Lung (tissue), 12 donors: ENCODE results near the gene NPC1. TPM values are rescaled to one million over a fixed set of nuclear protein-coding genes. Genes with fewer than 3 reads are reported as not detected.

Experiments used
- ATAC-seq: fragments of 200-7000 bp; cut with Tn5 transposase; one replicate; pipeline ENCODE4 v1.9.1; 2020; ENCODE audit warnings: moderate number of reproducible peaks; ENCODE audit not compliant: insufficient read depth, low FRiP score
- DNase-seq, 3 donors: peaks; one replicate each; pipeline ENCODE4 v3.0.0-alpha.2; 2013 to 2017
- H3K27ac ChIP-seq, 2 donors: one replicate each; pipeline ENCODE4 v1.5.1; 2013; ENCODE audit warnings: mild to moderate bottlenecking in 2 of 2, moderate library complexity in 2 of 2, control low read depth in 1 of 2, inconsistent platforms in 1 of 2, low read depth in 1 of 2, low read length in 1 of 2
- H3K27me3 ChIP-seq, 3 donors: one replicate each; pipeline ENCODE4 v1.5.1; 2013; ENCODE audit warnings: low read length in 2 of 3; ENCODE audit not compliant: control insufficient read depth in 3 of 3, insufficient read depth in 3 of 3
- H3K36me3 ChIP-seq, 4 donors: one replicate each; pipeline ENCODE4 v1.5.1; 2013; ENCODE audit warnings: low read length in 4 of 4, mild to moderate bottlenecking in 1 of 4, moderate library complexity in 1 of 4; ENCODE audit not compliant: control insufficient read depth in 4 of 4, insufficient read depth in 4 of 4
- H3K4me1 ChIP-seq, 5 donors: one replicate each; pipeline ENCODE4 v1.5.1; 2013; ENCODE audit warnings: low read length in 5 of 5, mild to moderate bottlenecking in 2 of 5, moderate library complexity in 1 of 5; ENCODE audit not compliant: control insufficient read depth in 5 of 5, insufficient read depth in 5 of 5
- H3K4me3 ChIP-seq: one replicate; pipeline ENCODE4 v1.5.1; 2013; ENCODE audit warnings: mild to moderate bottlenecking, control low read depth, moderate library complexity
- H3K9ac ChIP-seq, 2 donors: one replicate each; pipeline ENCODE4 v1.5.1; 2013; ENCODE audit warnings: low read length in 2 of 2, control low read depth in 1 of 2; ENCODE audit not compliant: insufficient read depth in 1 of 2
- H3K9me3 ChIP-seq, 4 donors: one replicate each; pipeline ENCODE4 v1.5.1; 2013; ENCODE audit warnings: low read length in 3 of 4, mild to moderate bottlenecking in 1 of 4, moderate library complexity in 1 of 4; ENCODE audit not compliant: control insufficient read depth in 4 of 4, insufficient read depth in 3 of 4
- WGBS, 2 donors: extraction: QIAGEN DNeasy Blood & Tissue Kit; methylation state at CpG; one replicate each; pipeline ENCODE4 v1.1.7; 2013; 5-methylcytosine and 5-hydroxymethylcytosine counted together
- polyA plus RNA-seq, 2 donors: library from polyadenylated mRNA; stranded (reverse); fragments of 200-250 nt; gene quantifications; one replicate each; pipeline ENCODE4 v1.2.1, GENCODE V29; 2013
- total RNA-seq, 2 donors: library from RNA; depleted of rRNA in 1 of 2; stranded (reverse); fragments of >200 nt in 1 of 2; gene quantifications; one replicate each; pipeline ENCODE4 v1.2.1, GENCODE V29; 2014 to 2021
- TF ChIP-seq, protein P1 (sequence below): IDR thresholded peaks from 2 replicates; pipeline ENCODE4 v1.5.1; 2012; ENCODE audit warnings: mild to moderate bottlenecking; ENCODE audit errors: control extremely low read depth, extremely low read depth
- donor health status: control.
- donor health status: control.
- donor health status: Bipolar disorder and iron deficiency.
- donor health status: healthy.
- donor health status: DM: yes; HTN: yes; CAD: no.

Gene NPC1
- total and polyA plus RNA-seq, 4 donors: 47.7 to 143 (median 73.0) TPM

DNA sequence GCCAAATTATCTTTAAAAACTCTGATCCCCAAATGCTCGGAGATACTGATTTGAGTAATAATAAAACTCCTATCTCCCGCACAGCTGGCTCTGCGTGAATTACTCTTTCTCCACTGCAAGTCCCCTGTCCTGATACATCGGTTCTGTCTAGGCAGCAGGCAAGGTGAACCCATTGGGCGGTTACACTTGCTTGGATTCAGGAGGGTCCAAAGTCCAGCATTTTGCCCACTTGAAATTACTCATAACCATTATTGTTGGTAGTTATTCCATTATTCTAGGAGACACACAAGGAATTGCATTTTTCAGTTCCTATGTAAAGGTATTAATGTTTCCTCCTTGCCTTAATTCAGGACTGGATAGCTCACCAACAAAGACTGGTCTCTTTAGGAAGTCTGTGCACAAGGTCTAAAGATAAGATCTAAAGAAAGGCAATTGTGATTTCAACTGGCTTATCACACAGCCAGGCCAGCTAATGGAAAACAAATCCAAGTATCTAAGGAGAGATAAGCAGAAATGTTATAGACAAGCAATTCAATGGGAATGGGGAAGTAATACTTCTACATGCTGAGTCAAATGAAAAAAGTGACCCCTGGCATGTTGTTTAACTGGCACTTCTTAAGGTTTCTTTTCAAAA is 23.2 kb upstream of the NPC1 start:
- Histone ChIP-seq H3K4me1 (peaks cover 0 to 2% (median 0%) of the 10 kb centered on the region in 5 donors), H3K4me3 (no peak overlapping the region), H3K9ac (no peak overlapping the region), H3K9me3 (peaks cover 0 to 1% (median 0%) of the 10 kb centered on the region in 4 donors), H3K27ac (no peak overlapping the region), H3K36me3 (no peaks in the 10 kb centered on the region), H3K27me3 (no peaks in the 10 kb centered on the region)
- DNase-seq (no peak), ATAC-seq (no peak)
- TF ChIP-seq, protein P1, sequence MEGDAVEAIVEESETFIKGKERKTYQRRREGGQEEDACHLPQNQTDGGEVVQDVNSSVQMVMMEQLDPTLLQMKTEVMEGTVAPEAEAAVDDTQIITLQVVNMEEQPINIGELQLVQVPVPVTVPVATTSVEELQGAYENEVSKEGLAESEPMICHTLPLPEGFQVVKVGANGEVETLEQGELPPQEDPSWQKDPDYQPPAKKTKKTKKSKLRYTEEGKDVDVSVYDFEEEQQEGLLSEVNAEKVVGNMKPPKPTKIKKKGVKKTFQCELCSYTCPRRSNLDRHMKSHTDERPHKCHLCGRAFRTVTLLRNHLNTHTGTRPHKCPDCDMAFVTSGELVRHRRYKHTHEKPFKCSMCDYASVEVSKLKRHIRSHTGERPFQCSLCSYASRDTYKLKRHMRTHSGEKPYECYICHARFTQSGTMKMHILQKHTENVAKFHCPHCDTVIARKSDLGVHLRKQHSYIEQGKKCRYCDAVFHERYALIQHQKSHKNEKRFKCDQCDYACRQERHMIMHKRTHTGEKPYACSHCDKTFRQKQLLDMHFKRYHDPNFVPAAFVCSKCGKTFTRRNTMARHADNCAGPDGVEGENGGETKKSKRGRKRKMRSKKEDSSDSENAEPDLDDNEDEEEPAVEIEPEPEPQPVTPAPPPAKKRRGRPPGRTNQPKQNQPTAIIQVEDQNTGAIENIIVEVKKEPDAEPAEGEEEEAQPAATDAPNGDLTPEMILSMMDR: no peak
- 96% methylated on average over 5 of the region's 5 CpGs for WGBS, 2 donors

DNA sequence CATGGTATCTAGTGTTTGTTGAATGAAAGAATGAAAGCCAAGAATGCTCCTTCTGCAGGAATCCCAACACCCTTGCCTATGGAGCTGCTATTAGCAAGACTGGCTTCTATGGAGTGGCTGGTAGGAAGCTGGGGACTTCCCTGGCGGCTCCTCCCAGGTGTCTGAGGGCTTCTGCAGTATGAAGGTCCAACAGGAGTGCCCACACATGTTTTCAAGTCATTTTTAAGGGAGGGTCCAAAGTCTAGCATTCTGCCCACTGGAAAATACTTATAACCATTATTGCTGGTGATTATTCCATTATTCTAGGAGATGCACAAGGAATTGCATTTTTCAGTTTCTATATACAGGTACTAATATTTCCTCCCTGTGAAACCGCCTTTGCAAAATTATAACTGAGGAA is 21.9 kb upstream of the NPC1 start:
- Histone ChIP-seq H3K4me1 (peaks cover 0 to 2% (median 0%) of the 10 kb centered on the region in 5 donors), H3K4me3 (no peak overlapping the region), H3K9me3 (peaks cover 0 to 1% (median 0%) of the 10 kb centered on the region in 4 donors), H3K36me3 (no peaks in the 10 kb centered on the region), H3K27ac (no peak overlapping the region), H3K27me3 (no peaks in the 10 kb centered on the region), H3K9ac (no peak overlapping the region)
- no peak for DNase-seq
- no peak for ATAC-seq
- TF ChIP-seq, protein P1: no peak
- WGBS, 2 donors: 90 to 92% methylated on average over 2 of the region's 2 CpGs

DNA sequence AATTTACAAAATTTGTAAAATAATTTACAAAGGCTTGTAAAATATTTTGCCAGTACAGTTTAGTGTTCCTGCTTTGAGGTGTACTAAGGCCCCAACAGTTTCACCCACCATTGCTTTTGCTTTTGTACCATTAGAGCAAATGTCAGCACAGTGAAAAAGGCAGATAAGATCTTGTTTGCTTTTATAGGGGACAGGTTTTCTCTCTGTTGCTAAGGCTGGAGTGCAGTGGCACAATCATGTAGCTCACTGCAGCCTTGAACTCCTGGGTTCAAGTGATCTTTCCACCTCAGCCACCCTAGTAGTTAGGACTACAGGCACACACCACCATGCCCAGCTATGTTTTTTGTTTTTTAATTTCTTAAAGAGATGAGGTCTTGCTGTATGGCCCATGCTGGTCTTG is 19.6 kb upstream of the NPC1 start:
- ATAC-seq: no peak
- H3K36me3 ChIP-seq: no peaks in the 10 kb centered on the region

More for the DNA sequence above, 19.6 kb upstream of the NPC1 start:
- Histone ChIP-seq H3K4me3 (no peak overlapping the region), H3K27me3 (no peaks in the 10 kb centered on the region), H3K9me3 (no peaks in the 10 kb centered on the region), H3K27ac (no peak overlapping the region), H3K4me1 (no peaks in the 10 kb centered on the region), H3K9ac (no peak overlapping the region)
- DNase-seq: no peak
- TF ChIP-seq, protein P1: no peak
